Kidney (tissue), 14 donors: Measurements from ENCODE around the gene UTS2B. TPM values are rescaled to one million over a fixed set of nuclear protein-coding genes. Genes with fewer than 3 reads are reported as not detected.

Experiments
- DNase-seq, 5 donors: peaks; one replicate each; pipeline ENCODE4 v3.0.0-alpha.2; 2013 to 2020
- FAIRE-seq: peaks from 2 replicates; lab custom pipeline; 2012; peaks lifted over from hg19 to GRCh38; lab: Jason Lieb, UNC
- H3K27ac ChIP-seq, 2 donors: one replicate each; pipeline ENCODE4 v1.7.0; 2013; ENCODE audit warnings: low read depth in 2 of 2, low read length in 2 of 2, inconsistent platforms in 1 of 2
- H3K27me3 ChIP-seq: one replicate; pipeline ENCODE4 v1.7.1; 2013; ENCODE audit warnings: low read length, inconsistent platforms; ENCODE audit not compliant: control insufficient read depth, insufficient read depth
- H3K36me3 ChIP-seq, 3 donors: one replicate each; pipeline versions ENCODE4 v1.7.0 to v1.7.1; 2013; ENCODE audit warnings: low read length in 3 of 3, control low read depth in 1 of 3, inconsistent platforms in 1 of 3; ENCODE audit not compliant: insufficient read depth in 3 of 3, control insufficient read depth in 2 of 3
- H3K4me1 ChIP-seq, 3 donors: one replicate each; pipeline versions ENCODE4 v1.7.0 to v1.7.1; 2013; ENCODE audit warnings: low read length in 3 of 3, inconsistent platforms in 1 of 3, low read depth in 1 of 3; ENCODE audit not compliant: control insufficient read depth in 2 of 3, insufficient read depth in 2 of 3
- H3K4me3 ChIP-seq, 3 donors: one replicate each; pipeline versions ENCODE4 v1.7.0 to v1.8.1; 2013; ENCODE audit warnings: low read length in 3 of 3, control low read depth in 1 of 3, inconsistent platforms in 1 of 3
- H3K9ac ChIP-seq, 3 donors: one replicate each; pipeline versions ENCODE4 v1.7.0 to v1.7.1; 2013; ENCODE audit warnings: low read length in 3 of 3, control low read depth in 1 of 3, inconsistent platforms in 1 of 3
- H3K9me3 ChIP-seq, 3 donors: one replicate each; pipeline versions ENCODE4 v1.7.0 to v1.7.1; 2013; ENCODE audit warnings: low read length in 3 of 3, control low read depth in 1 of 3, inconsistent platforms in 1 of 3; ENCODE audit not compliant: control insufficient read depth in 2 of 3, insufficient read depth in 1 of 3
- intact Hi-C: fragments of 100-400 bp; cut with DNase I; formaldehyde crosslinking; loops from one replicate; pipeline ENCODE4 v1.11.1; 2022
- polyA plus RNA-seq: library from polyadenylated mRNA; stranded (reverse); fragments of 350-450 nt; fragmentation: Illumina TruSeq; extraction: RNeasy Lipid Tissue Mini Kit (QIAGEN cat#74804); gene quantifications from one replicate; pipeline ENCODE4 v1.2.3, GENCODE V29; 2014; ENCODE audit warnings: low read depth, low replicate concordance; ENCODE audit not compliant: insufficient read depth
- total RNA-seq: library from RNA; stranded (reverse); fragmentation: NEBNext Ultra II Directional; extraction: Animal tissue kit (Norgen Biotek cat#: 25700); gene quantifications from one replicate; pipeline ENCODE4 v1.2.1, GENCODE V29; 2021
- TF ChIP-seq, protein P1 (sequence below): IDR thresholded peaks from 3 replicates; pipeline ENCODE4 v1.5.1; 2012; ENCODE audit warnings: mild to moderate bottlenecking, moderate library complexity, borderline replicate concordance; ENCODE audit not compliant: insufficient read depth; ENCODE audit errors: extremely low read depth
- donor health status: control.
- donor health status: control.
- donor health status: control.
- donor health status: control.
- donor health status: control.
- donor health status: DM: yes; HTN: yes; CAD: no.
- donor health status: Normal renal cell carcinoma (clear cell type).

Gene UTS2B
- total and polyA plus RNA-seq, 2 donors from 2014 or later: 0.41 TPM; not detected in 1

DNA sequence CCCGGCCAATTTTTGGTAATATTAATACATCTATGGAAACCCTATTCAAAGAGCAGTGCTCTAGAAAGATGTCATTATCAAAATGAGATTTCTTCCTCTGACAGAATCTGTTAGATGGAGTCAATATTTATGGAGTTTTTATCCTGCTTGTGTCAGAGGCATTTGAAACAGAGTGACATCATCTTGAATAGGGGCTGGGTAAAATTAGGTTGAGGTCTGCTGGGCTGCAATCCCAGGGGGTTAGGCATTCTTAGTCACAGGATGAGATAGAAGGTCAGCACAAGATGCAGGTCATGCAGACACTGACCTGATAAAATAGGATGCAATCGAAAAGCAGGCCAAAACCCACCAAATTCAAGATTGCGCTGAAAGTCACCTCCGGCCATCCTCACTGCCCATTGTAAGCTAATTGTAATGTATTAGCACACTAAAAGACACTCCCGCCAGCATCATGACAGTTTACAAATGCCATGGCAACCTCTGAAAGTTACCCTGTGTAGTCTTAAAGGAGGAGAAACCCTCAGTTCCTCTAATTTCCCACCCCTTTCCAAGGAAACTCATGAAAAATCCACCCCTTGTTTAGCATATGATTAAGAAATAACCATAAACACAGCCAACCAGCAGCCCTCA lies 28.4 kb downstream of the UTS2B start:
- TF ChIP-seq, protein P1, sequence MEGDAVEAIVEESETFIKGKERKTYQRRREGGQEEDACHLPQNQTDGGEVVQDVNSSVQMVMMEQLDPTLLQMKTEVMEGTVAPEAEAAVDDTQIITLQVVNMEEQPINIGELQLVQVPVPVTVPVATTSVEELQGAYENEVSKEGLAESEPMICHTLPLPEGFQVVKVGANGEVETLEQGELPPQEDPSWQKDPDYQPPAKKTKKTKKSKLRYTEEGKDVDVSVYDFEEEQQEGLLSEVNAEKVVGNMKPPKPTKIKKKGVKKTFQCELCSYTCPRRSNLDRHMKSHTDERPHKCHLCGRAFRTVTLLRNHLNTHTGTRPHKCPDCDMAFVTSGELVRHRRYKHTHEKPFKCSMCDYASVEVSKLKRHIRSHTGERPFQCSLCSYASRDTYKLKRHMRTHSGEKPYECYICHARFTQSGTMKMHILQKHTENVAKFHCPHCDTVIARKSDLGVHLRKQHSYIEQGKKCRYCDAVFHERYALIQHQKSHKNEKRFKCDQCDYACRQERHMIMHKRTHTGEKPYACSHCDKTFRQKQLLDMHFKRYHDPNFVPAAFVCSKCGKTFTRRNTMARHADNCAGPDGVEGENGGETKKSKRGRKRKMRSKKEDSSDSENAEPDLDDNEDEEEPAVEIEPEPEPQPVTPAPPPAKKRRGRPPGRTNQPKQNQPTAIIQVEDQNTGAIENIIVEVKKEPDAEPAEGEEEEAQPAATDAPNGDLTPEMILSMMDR: no peak
- DNase-seq (no peak), FAIRE-seq (no peak)
- H3K27me3 ChIP-seq: no peaks in the 10 kb centered on the region
- no peaks in the 10 kb centered on the region for H3K36me3 ChIP-seq
- no peaks in the 10 kb centered on the region for H3K9me3 ChIP-seq
- no peak overlapping the region for H3K4me3 ChIP-seq
- no peaks in the 10 kb centered on the region for H3K4me1 ChIP-seq
- intact Hi-C loops: no loop called here
- no peak overlapping the region for H3K9ac ChIP-seq
- no peak overlapping the region for H3K27ac ChIP-seq

GRCh38 chr3:191301017-191301416 lies 29.3 kb downstream of the UTS2B start:
- H3K27me3 ChIP-seq: no peaks in the 10 kb centered on the region
- H3K9me3 ChIP-seq: no peaks in the 10 kb centered on the region
- H3K27ac ChIP-seq: no peak overlapping the region
- FAIRE-seq (no peak), DNase-seq (no peak)
- H3K36me3 ChIP-seq: no peaks in the 10 kb centered on the region
- no peak overlapping the region for H3K9ac ChIP-seq
- H3K4me1 ChIP-seq: no peaks in the 10 kb centered on the region
- intact Hi-C loops: no loop called here
- H3K4me3 ChIP-seq: no peak overlapping the region
- TF ChIP-seq, protein P1: no peak

GRCh38 chr3:191300422-191300821 lies 29.9 kb downstream of the UTS2B start:
- intact Hi-C loops: no loop called here
- no peaks in the 10 kb centered on the region for H3K36me3 ChIP-seq
- no peaks in the 10 kb centered on the region for H3K9me3 ChIP-seq
- no peak overlapping the region for H3K4me3 ChIP-seq
- no peak for FAIRE-seq
- no peaks in the 10 kb centered on the region for H3K27me3 ChIP-seq
- DNase-seq: peak in 1 of 5 donors; percentile 4
- no peak overlapping the region for H3K9ac ChIP-seq
- H3K27ac ChIP-seq: no peak overlapping the region
- TF ChIP-seq, protein P1: no peak
- no peaks in the 10 kb centered on the region for H3K4me1 ChIP-seq

DNA sequence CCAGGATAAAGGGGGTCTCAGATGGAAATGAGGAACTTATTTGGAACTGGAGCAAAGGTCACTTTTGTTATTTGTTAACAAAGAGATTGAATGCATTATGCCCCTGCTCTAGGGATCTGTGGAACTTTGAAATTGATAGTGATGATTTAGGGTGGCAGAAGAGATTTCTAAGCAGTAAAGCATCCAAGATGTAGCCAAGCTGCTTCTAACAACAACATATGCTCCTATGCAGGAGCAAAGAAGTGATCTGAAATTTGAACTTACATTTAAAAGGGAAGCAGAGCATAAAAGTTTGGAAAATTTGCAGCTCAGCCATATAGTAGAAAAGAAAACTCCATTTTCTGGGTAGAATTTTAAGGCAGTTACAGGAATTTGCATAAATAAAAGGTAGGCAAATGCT lies 31.5 kb downstream of the UTS2B start:
- Histone ChIP-seq H3K4me3 (no peak overlapping the region), H3K9me3 (no peaks in the 10 kb centered on the region), H3K27me3 (no peaks in the 10 kb centered on the region), H3K36me3 (no peaks in the 10 kb centered on the region), H3K9ac (no peak overlapping the region), H3K4me1 (no peaks in the 10 kb centered on the region), H3K27ac (no peak overlapping the region)
- DNase-seq (no peak), FAIRE-seq (no peak)
- TF ChIP-seq, protein P1: no peak
- intact Hi-C loops: no loop called here
